GM19395 (cell line): ENCODE results near the gene CD72.

Experiments used
- ATAC-seq: cut with Tn5 transposase; IDR thresholded peaks from one replicate; pipeline ENCODE4 v1.9.1; 2021; ENCODE audit warnings: mild to moderate bottlenecking, moderate library complexity; ENCODE audit not compliant: unreplicated experiment

The CD72 gene

GRCh38 chr9:35560625-35561337 is 57.4 kb downstream of the CD72 start:
- no peak for ATAC-seq
